SIG-M5 treated with dmso at 0.1 percent for 504 hours (cell line): ENCODE results near the gene UBE2D1.
"Not testable (repeated sequence)": the region's sequence is repeated elsewhere in the genome, so short reads cannot be mapped to it uniquely, and the experiment has no call there.

Source experiments
- DNase-seq: peaks from one replicate; lab custom pipeline; 2025; ENCODE audit not compliant: unreplicated experiment; lab: John Stamatoyannopoulos, UW

The UBE2D1 gene

DNA sequence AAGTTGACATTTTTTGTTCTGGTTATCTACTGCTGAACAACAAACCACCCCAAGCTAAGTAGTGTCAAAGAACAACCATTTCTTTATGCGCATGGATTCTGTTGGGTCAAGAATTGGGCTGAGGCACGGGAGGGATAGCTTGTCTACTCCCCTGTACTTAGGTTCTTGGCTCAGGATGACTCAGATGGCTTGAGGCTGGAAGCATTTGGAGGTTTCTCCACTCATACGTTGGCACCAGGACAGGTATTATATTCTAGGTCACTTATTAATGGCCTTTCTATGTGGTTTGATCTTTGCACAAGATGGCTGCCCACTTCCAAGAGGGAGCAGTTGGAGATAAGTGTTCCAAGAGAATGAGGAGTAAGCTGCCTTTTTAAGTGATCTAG is 38.6 kb downstream of the UBE2D1 start:
- DNase-seq: no peak

DNA sequence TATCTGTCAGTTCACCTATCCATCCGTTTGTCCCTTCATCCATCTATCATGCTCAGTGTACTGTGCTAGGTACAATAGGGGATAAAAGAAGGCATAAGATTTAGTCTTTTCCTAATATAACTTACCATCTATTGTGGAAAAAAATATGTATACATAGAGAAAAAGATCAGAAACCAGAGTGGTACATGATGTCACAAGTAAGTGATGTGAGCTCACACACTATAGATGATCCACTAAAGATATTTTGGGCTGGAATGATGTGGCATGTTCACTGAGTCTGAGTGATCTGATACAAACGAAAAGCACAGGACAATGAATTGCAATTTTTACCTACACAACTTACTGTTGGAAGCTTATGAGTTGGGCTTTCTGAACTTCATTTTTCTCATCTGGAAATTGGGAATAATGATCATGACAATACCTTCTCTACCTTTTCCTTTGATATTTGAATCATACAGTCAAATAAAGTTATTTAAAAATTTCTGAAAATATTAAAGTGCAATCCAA is 47.7 kb downstream of the UBE2D1 start:
- DNase-seq: no peak

DNA sequence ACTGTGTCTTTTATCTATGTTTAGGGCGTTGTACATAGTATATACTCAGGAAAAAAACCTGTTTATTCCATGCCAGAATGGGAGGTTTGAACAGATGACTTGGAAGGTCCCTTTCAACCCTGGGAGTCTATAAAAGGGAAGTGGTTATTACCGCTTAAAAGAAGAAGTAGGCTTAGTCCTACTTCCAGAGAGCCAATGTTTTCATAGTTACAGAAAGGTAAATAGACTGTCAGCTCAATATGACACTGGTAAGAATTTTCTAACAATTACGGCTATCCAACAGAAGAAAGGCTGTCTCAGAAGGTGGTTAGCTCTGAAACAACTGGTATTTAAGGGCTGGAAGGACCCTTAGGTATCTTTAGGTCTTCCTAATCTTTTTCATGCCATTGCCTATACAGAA is 49.3 kb downstream of the UBE2D1 start:
- DNase-seq: peak; percentile 91

DNA sequence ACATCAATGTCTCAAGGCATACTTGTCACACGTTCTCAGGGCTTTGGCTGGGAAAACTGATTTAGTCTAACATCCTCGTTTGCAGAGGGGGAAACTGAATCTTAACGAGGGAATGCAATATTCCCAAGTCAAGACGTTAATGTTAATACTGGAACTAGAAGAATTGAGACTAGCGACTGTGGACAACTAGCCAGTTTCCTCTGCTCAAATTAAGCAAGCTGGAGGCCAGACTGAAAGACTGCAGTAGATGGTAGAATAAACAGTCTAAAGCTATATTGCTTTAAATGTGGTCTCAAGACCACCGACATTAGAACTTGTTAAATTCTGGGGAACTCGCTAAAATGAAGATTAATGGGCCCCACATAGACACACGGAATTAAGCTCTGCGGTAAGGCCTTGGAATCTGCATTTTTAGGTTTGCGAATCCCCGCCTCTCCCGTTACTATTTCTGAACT is 49.8 kb downstream of the UBE2D1 start:
- no peak for DNase-seq

DNA sequence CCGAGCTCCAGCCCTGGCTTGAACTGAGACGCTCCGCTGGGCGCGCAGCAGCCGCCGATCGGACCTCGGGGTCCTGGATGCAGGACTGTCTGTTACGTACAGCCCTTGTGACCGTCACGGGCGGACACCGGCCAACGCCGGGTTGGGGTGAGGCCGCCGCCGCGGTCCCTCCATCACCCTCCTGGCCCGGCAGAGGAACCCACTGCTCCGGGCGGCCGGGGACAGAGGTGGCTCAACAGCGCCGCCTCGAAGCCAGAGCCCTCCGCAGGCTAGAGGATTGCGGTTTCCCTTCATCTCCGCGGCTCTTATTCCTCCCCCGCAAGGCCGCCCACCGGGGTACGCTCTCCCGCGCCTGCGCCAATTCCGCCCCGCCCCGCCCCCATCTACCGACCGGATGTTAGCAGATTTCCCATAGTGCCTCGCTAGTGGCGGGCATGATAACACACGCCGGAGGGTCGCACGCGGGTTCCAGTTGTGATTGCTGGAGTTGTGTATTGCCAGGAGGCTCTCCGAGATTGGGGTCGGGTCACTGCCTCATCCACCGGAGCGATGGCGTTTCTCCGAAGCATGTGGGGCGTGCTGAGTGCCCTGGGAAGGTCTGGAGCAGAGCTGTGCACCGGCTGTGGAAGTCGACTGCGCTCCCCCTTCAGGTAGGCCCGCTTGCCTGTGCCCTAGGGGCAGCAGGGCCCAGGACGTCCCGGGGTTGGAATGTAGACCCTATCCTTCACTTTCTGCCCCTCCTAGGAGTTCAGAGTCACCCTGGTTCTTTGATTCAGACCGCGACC is 50.4 kb downstream of the UBE2D1 start, which contains the start of gene TFAM:
Gene TFAM (plus strand): TSS at position 412 of the 785 bp plus-strand sequence. CDS start 138 bp downstream, at position 550.
- DNase-seq: peak; percentile 84

DNA sequence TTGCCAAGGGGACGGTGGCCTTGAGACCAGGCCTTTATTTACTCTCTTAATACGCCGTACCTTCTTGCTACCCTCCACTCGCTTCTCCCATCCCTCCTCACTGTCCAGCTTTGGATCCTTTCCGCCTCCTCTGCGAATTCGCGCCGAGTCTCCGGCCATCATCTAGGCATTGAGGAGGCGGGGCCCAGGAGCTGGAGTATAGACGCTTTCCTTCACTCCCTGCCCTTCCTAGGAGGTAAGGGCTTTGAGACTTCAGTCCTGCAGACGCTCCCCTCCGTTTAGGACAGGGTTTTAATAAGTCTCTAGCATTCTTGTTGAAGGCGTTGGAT is 50.9 kb downstream of the UBE2D1 start:
- DNase-seq: peak; percentile 11

DNA sequence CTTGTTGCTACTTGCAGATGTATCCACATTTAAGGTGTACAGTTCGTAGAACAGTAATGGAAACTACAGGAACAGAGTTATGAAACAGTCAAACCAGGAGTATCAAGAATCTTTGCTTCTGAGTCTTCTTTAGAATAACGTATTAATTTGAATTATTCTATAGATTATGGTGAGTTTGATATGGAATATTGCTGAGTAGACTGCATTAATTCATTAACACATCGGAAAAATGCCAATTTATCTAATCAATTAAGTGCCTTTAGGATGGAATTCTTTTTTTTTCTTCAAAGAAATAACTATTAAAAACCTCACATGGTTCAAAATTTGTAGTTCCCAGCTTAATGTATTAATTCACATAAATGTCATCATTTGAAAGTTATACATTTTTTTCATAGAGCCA is 54.2 kb downstream of the UBE2D1 start:
- no peak for DNase-seq

DNA sequence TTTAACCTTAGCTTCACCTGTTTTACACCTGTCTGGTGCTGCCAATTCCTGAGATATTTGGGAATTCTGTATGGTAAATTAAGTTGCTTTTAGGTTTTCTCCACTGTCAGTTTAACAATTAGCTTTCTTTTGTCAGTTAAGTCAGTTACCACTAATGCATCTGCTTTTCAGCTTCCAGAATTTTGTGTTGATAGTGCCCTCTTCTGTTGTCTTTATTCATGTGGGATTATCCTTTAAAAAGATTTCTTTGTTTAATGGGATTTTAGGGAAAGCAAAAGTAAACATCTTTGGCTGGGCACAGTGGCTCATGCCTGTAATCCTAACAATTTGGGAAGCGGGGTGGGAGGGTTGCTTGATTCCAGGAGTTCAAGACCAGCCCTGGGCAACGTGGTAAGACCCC is 58.5 kb downstream of the UBE2D1 start:
- no peak for DNase-seq

DNA sequence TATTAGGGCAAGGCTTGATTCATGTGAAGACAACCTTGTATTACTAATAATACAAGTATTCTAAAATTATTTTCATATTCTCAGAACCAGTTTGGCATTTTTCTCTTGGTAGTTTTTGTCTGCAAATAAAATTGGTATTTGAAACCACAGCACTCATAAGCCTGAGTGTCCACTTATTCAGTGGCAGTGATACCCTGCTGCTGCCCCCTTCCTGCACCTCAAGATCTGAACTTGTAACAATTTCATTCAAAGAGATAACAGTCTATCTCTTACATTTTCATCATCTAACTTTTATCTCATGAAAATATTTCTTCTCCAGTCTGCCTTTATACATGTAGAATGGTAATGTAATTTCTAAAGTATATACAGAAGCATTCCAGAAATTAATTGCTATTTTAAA is 59.7 kb downstream of the UBE2D1 start:
- DNase-seq: no peak

DNA sequence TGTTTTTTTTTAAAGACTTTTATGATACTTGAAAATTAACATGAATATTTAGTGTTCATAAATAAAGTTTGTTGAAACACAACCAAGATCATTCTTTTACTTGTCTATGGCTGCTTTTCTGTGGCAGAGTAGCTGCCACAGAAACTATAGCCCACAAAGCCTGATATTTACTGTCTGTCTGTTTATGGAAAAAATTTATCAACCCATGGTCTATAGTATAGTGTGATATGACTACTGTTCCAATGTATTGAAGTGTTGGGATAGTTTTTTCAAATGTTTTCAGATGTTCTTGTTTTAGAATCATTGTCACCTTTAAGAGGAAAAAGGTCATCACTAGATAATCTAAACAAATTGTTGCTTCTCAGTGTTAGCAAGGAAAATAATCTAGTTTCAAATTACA is 61.3 kb downstream of the UBE2D1 start:
- no peak for DNase-seq

DNA sequence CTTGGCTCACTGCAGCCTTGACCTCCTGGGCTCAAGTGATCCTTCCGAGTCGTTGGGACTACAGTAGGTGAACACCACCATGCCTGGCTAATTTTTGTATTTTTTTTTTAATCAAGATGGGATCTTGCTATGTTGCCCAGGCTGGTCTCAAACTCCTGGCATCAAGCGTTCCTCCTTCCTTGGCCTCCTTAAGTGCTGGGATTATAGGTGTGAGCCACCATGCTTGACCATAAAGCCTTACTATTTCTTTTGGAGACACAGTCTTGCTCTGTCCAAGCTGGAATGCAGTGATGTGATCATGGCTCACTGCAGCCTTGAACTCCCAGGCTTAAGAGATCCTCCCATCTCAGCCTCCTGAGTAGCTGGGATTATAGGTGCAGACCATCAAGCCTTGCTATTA is 63.0 kb downstream of the UBE2D1 start:
- DNase-seq: no peak

DNA sequence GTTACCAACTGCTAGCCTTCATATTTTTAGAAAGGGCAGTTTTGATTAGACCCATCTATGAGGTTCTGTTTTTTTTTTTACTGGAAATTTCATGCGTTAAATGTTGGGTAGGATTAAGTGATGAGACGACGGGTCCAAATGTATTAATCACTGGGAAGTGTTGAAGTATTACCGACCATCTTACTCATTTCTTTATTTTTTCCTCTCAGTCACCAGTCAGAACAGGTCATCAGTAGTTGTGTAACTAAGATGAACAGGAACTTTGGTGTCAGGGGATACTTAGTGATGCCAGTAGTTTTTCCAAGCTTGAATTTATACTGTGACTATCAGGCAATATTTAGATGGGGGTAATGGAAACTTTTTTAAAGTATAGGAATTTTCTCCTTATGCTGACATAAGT is 64.6 kb downstream of the UBE2D1 start:
- no peak for DNase-seq

DNA sequence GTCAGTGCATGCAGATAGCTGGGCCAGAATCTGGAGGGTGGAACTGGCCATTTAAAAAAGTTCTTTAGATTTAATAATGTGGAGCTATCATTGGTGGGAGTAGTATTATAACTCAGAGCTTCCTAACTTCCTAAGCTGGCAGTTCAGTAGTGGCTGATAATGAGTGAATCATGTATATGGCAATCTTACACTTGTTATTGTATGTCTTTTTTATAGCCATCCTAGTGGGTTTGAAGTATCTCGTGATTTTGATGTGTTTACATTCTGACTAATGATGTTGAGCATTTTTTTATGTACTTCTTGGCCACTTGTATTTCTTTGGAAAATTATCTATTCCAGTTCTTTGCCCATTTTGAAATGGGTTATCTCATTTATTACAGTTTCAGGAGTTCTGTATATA is 65.8 kb downstream of the UBE2D1 start:
- DNase-seq: no peak

DNA sequence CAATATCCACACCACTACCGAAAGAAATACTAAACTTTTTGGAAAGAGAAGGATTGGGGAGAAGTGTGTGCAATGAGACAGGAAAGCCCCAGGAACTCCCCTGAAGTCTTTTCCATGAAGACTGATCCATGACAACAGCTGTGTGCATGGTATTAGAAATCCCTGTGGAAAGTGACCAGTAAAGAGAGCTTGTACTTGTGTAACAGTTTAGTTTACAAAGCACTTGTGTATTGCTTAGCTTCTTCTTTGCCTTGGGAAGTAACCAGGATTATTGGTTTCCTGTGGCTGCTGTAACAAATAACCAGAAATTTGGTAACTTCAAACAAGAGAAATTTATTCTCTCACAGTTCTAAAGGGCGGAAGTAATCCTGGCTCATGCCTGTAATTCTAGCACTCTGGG is 69.2 kb downstream of the UBE2D1 start:
- no peak for DNase-seq

DNA sequence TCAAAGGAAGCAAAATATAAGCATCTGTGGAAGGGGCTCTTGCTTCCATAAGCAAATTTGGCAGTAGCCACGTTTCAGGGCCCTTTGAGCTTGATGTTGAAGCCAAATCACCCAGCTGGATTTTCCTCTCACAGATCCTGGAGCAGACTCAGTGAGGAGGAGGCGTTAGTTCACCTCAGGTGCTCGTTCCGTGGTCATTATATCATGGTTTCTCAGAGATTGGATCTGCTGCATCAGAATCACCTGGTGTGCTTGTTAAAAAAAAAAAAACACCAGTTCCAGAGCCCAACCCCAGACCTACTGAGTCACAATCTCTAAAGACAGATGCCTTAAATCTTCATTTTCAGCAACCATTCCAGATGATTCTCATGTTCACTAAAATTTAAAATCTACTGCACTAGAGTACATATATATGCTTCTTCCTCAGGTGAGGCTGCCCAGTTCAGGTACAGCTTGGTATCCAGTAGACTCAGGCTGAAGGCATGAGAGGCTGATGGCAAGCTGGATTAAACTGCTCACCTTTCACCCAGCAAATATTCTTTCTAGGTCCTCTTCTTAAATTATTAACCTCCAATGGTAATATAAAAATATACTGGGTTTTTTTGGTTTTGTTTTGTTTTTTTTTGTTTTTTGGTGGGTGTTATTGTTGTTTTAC is 75.3 kb downstream of the UBE2D1 start:
- DNase-seq: no peak

DNA sequence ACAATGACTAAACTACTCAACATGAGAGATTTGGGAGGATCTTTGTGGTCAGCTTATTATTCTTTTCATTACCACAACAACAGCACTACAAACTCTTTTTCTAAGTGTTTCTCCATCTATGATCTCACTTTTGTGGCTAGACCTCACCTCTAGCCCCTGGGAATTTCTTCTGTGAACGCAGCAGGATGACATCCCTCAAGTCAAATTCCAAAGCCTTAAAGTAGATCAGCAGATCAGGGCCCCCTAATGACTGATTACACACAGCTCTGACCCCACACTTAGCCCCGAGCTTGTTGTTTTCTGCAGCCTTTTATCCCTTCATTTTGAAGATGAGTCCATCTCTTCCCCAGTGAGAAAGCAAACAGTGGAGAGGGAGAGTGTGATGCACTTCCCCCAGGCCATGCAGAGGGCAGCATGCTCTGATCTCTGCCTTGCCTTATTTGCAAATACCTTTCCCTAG is 77.7 kb downstream of the UBE2D1 start:
- DNase-seq: no peak

DNA sequence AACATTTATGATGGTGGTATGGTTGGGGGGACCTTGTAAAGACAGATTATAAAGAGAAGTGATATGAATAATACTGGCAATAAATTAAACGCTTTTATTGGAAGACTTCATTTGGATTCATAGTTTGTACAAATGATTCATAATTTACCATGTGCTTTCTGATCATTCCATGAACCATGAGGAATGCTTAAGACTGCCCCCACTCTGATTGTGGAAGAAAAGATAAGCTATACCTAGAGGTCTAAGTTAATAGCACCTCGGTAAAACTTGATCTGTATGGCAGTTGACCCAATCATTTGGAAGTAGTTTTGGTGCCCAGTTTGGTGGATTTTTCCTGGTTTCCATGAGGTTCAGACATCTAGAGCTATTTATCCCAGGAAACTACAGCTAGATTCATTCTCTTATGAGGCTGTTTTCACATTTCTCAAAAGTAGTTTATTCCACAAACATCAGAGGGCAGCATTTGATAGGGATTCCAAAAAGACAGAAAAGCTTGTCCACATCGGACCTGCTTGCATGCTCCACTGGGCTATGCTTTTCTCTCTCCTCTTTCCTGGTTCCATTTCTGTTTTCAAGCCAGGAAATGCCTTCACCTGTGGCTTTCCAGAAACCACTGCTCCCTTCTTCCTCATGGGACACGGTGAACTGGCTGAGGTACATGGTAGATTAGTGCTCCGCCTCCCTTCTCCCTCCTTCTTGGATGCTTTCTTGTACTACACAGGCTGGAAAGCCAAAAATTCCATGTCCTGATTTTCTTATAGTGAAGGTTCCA is 79.7 kb downstream of the UBE2D1 start:
- DNase-seq: peak; percentile 9

DNA sequence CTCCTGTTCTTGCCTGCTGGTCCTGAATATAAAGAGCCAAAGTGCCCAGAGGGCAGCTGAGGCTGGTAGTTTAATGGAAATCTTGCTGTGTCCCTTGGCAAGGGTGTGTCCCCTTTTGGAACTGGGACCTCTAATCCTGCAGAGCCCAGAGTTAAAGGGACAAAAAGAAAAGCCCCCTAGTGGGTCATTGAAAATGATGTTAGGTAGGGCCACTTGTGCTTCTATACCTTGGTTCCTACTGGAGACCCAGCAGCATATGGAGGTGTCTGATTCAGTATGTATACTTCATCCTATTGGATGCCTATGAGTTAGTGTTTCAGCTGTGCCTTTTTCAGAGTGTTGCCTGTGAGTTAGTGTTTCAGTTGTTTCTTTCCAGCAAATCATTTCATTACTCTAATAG is 81.0 kb downstream of the UBE2D1 start:
- no peak for DNase-seq

DNA sequence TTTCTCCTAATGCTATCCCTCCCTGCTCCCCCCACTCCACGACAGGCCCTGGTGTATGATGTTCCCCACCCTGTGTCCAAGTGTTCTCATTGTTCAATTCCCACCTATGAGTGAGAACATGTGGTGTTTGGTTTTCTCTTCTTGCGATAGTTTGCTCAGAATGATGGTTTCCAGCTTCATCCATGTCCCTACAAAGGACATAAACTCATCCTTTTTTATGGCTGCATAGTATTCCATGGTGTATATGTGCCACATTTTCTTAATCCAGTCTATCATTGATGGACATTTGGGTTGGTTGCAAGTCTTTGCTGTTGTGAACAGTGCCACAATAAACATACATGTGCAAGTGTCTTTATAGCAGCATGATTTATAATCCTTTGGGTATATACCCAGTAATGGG is 83.1 kb downstream of the UBE2D1 start:
- not testable (repeated sequence) for DNase-seq
